HT-29 (cell line): ENCODE measurements around the gene CNTLN. TPM values are rescaled to one million over a fixed set of nuclear protein-coding genes. Genes with fewer than 3 reads are reported as not detected.
"Not testable (repeated sequence)": the region's sequence is repeated elsewhere in the genome, so short reads cannot be mapped to it uniquely, and the experiment has no call there.

Source experiments
- DNase-seq: peaks from one replicate; pipeline ENCODE4 v3.0.0-alpha.2; 2015; ENCODE audit warnings: low spot score
- total RNA-seq: library from RNA; depleted of rRNA; stranded (reverse); fragments of >200 nt; shearing (Covaris generic); gene quantifications from 2 replicates; pipeline ENCODE4 v1.2.3, GENCODE V29; 2014

The CNTLN gene
- total RNA-seq, 1 experiment from 2014 or later: 0.25 TPM

GRCh38 chr9:17401858-17402257 lies 267.0 kb downstream of the CNTLN start:
- DNase-seq: no peak

GRCh38 chr9:17402309-17402708 lies 267.5 kb downstream of the CNTLN start:
- peak; percentile 31 for DNase-seq

GRCh38 chr9:17403539-17403938 lies 268.7 kb downstream of the CNTLN start:
- no peak for DNase-seq

- DNase-seq: no peak
These were observed 280.1 kb downstream of the CNTLN start for GRCh38 chr9:17414986-17415385.

- DNase-seq: no peak
These were observed 288.3 kb downstream of the CNTLN start for GRCh38 chr9:17422994-17423680.

GRCh38 chr9:17423681-17424011 lies 288.8 kb downstream of the CNTLN start:
- DNase-seq: no peak

- DNase-seq: no peak
These were observed 290.5 kb downstream of the CNTLN start for GRCh38 chr9:17425384-17425783.

- DNase-seq: no peak
These were observed 298.7 kb downstream of the CNTLN start for GRCh38 chr9:17433526-17433925.

- no peak for DNase-seq
These were observed 302.0 kb downstream of the CNTLN start for GRCh38 chr9:17436854-17437253.

GRCh38 chr9:17437813-17438212 lies 303.0 kb downstream of the CNTLN start:
- no peak for DNase-seq

GRCh38 chr9:17445126-17445525 lies 310.3 kb downstream of the CNTLN start:
- not testable (repeated sequence) for DNase-seq

- no peak for DNase-seq
These were observed 318.9 kb downstream of the CNTLN start for GRCh38 chr9:17453751-17454150.

- DNase-seq: peak; percentile 65
These were observed 328.1 kb downstream of the CNTLN start for GRCh38 chr9:17462869-17463464.

GRCh38 chr9:17470036-17470813 lies 335.4 kb downstream of the CNTLN start:
- no peak for DNase-seq

- no peak for DNase-seq
These were observed 337.3 kb downstream of the CNTLN start for GRCh38 chr9:17472126-17472525.

GRCh38 chr9:17476401-17476800 lies 341.6 kb downstream of the CNTLN start:
- no peak for DNase-seq

GRCh38 chr9:17477816-17478215 lies 343.0 kb downstream of the CNTLN start:
- no peak for DNase-seq

GRCh38 chr9:17480966-17481365 lies 346.1 kb downstream of the CNTLN start:
- no peak for DNase-seq

GRCh38 chr9:17481565-17481964 lies 346.7 kb downstream of the CNTLN start:
- peak; percentile 2 for DNase-seq

GRCh38 chr9:17484906-17485305 lies 350.1 kb downstream of the CNTLN start:
- DNase-seq: no peak

- no peak for DNase-seq
These were observed 351.6 kb downstream of the CNTLN start for GRCh38 chr9:17486396-17486795.

- DNase-seq: no peak
These were observed 352.6 kb downstream of the CNTLN start for GRCh38 chr9:17487467-17487866.

- no peak for DNase-seq
These were observed 353.8 kb downstream of the CNTLN start for GRCh38 chr9:17488662-17489061.
